ENCODE results near the gene MAPK7. TPM values are rescaled to one million over a fixed set of nuclear protein-coding genes. Genes with fewer than 3 reads are reported as not detected.

The MAPK7 gene
- total RNA-seq, 1 experiment from 2014 or later, result 40.0 TPM

GRCh38 chr17:19407601-19408345 lies 29.5 kb downstream of the MAPK7 start:
- no peak overlapping the region for H3K27ac ChIP-seq (ENCODE audit: low read depth, low read length, poor library complexity, severe bottlenecking)
- intact Hi-C loops (cut with micrococcal nuclease; ENCODE audit: unreplicated experiment), result no loop called here
- H3K4me1 ChIP-seq (ENCODE audit: insufficient read depth, low read length, poor library complexity, severe bottlenecking), result no peaks in the 10 kb centered on the region
- no peak overlapping the region for H3K4me3 ChIP-seq (ENCODE audit: low read depth, low read length, poor library complexity, severe bottlenecking)
- no peaks in the 10 kb centered on the region for H3K9me3 ChIP-seq (ENCODE audit: low read depth, low read length, poor library complexity, severe bottlenecking)
- no peaks in the 10 kb centered on the region for H3K36me3 ChIP-seq (ENCODE audit: insufficient read depth, low read length, poor library complexity, severe bottlenecking)
- ChIA-PET POLR2A (ENCODE audit: low non-redundant PET) (no interaction called here), CTCF (no interaction called here)
- TF ChIP-seq, protein P1, sequence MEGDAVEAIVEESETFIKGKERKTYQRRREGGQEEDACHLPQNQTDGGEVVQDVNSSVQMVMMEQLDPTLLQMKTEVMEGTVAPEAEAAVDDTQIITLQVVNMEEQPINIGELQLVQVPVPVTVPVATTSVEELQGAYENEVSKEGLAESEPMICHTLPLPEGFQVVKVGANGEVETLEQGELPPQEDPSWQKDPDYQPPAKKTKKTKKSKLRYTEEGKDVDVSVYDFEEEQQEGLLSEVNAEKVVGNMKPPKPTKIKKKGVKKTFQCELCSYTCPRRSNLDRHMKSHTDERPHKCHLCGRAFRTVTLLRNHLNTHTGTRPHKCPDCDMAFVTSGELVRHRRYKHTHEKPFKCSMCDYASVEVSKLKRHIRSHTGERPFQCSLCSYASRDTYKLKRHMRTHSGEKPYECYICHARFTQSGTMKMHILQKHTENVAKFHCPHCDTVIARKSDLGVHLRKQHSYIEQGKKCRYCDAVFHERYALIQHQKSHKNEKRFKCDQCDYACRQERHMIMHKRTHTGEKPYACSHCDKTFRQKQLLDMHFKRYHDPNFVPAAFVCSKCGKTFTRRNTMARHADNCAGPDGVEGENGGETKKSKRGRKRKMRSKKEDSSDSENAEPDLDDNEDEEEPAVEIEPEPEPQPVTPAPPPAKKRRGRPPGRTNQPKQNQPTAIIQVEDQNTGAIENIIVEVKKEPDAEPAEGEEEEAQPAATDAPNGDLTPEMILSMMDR (conservative IDR thresholded peaks at IDR 0.05; ENCODE audit: low read depth, low read length), result no peak
- TF ChIP-seq EZH2 (IDR thresholded peaks at IDR 0.05; ENCODE audit: borderline replicate concordance, low read depth, low read length, poor library complexity, severe bottlenecking), result no peak
- BruUV-seq (replicated peaks), result no TSS peak
- DNase-seq (ENCODE audit: low spot score), result no peak
- H3K27me3 ChIP-seq (replicated peaks; ENCODE audit: insufficient read depth, low read depth, low read length, poor library complexity), result no peaks in the 10 kb centered on the region

DNA sequence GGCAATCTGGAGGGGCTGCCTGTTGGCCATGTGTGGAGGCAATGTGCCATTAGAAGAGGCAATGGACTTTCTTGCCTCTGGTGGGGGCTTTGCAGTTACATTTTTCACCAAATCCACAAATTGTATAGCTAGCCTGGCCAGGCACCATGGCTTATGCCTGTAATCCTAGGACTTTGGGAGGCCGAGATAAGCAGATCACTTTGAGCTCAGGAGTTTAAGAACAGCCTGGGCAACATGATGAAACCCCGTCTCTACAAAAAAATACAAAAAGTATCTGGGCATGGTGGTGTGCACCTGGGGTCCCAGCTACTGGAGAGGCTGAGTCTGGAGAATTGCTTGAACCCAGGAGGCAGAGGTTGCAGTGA lies 30.0 kb downstream of the MAPK7 start:
- Histone ChIP-seq H3K27me3 (replicated peaks; ENCODE audit: insufficient read depth, low read depth, low read length, poor library complexity) (no peaks in the 10 kb centered on the region), H3K4me3 (ENCODE audit: low read depth, low read length, poor library complexity, severe bottlenecking) (no peak overlapping the region), H3K9me3 (ENCODE audit: low read depth, low read length, poor library complexity, severe bottlenecking) (no peaks in the 10 kb centered on the region), H3K36me3 (ENCODE audit: insufficient read depth, low read length, poor library complexity, severe bottlenecking) (no peaks in the 10 kb centered on the region), H3K27ac (ENCODE audit: low read depth, low read length, poor library complexity, severe bottlenecking) (no peak overlapping the region), H3K4me1 (ENCODE audit: insufficient read depth, low read length, poor library complexity, severe bottlenecking) (no peaks in the 10 kb centered on the region)
- intact Hi-C loops (cut with micrococcal nuclease; ENCODE audit: unreplicated experiment), result no loop called here
- DNase-seq (ENCODE audit: low spot score), result no peak
- ChIA-PET POLR2A (ENCODE audit: low non-redundant PET) (no interaction called here), CTCF (no interaction called here)
- TF ChIP-seq, protein P1 (conservative IDR thresholded peaks at IDR 0.05; ENCODE audit: low read depth, low read length), result no peak
- TF ChIP-seq EZH2 (IDR thresholded peaks at IDR 0.05; ENCODE audit: borderline replicate concordance, low read depth, low read length, poor library complexity, severe bottlenecking), result no peak
- BruUV-seq (replicated peaks), result no TSS peak

- intact Hi-C loops (cut with micrococcal nuclease; ENCODE audit: unreplicated experiment), result no loop called here
Measured at GRCh38 chr17:19409066-19409465, 30.8 kb downstream of the MAPK7 start.

More at GRCh38 chr17:19409066-19409465, 30.8 kb downstream of the MAPK7 start:
- CTCF ChIA-PET, result no interaction called here
- no peak for DNase-seq (ENCODE audit: low spot score)
- H3K4me3 ChIP-seq (ENCODE audit: low read depth, low read length, poor library complexity, severe bottlenecking), result no peak overlapping the region
- H3K9me3 ChIP-seq (ENCODE audit: low read depth, low read length, poor library complexity, severe bottlenecking), result no peaks in the 10 kb centered on the region
- POLR2A ChIA-PET (ENCODE audit: low non-redundant PET), result no interaction called here
- TF ChIP-seq EZH2 (IDR thresholded peaks at IDR 0.05; ENCODE audit: borderline replicate concordance, low read depth, low read length, poor library complexity, severe bottlenecking), result no peak
- TF ChIP-seq, protein P1 (conservative IDR thresholded peaks at IDR 0.05; ENCODE audit: low read depth, low read length), result no peak
- H3K36me3 ChIP-seq (ENCODE audit: insufficient read depth, low read length, poor library complexity, severe bottlenecking), result no peaks in the 10 kb centered on the region
- BruUV-seq (replicated peaks), result no TSS peak
- no peaks in the 10 kb centered on the region for H3K4me1 ChIP-seq (ENCODE audit: insufficient read depth, low read length, poor library complexity, severe bottlenecking)
- H3K27ac ChIP-seq (ENCODE audit: low read depth, low read length, poor library complexity, severe bottlenecking), result no peak overlapping the region
- no peaks in the 10 kb centered on the region for H3K27me3 ChIP-seq (replicated peaks; ENCODE audit: insufficient read depth, low read depth, low read length, poor library complexity)
